HG03520 (cell line): ENCODE measurements around the gene AATF.
"Not testable (repeated sequence)": the region's sequence is repeated elsewhere in the genome, so short reads cannot be mapped to it uniquely, and the experiment has no call there.

ENCODE experiments used
- ATAC-seq: cut with Tn5 transposase; IDR thresholded peaks from one replicate; pipeline ENCODE4 v1.9.1; 2021; ENCODE audit warnings: mild to moderate bottlenecking, moderate library complexity; ENCODE audit not compliant: unreplicated experiment

Gene AATF

GRCh38 chr17:37067555-37068111 lies 118.9 kb downstream of the AATF start:
- no peak for ATAC-seq

- no peak for ATAC-seq
Observed at GRCh38 chr17:37068266-37068665, 119.5 kb downstream of the AATF start.

DNA sequence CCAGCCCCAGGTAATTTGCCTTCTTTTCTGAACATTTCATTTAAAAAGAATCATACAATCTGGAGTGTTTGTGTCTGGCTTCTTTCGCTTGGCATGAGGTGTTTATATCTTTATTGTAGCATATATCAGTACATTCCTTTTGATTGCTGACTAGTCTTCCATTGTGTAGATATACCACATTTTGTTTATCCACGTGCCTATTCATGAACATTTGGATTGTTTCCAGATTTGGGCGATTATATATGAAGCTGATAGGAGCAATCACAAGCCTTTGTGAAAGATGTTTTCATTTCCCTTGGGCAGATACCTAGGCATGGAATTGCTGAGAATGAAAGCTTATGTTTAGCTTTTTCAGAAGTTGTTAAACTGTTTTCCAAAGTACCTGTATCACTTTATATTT lies 120.3 kb downstream of the AATF start:
- ATAC-seq = no peak

- ATAC-seq = not testable (repeated sequence)
Observed at GRCh38 chr17:37073464-37073863, 124.7 kb downstream of the AATF start.

- ATAC-seq = no peak
Observed at GRCh38 chr17:37079065-37079708, 130.4 kb downstream of the AATF start.

GRCh38 chr17:37079735-37080134 lies 131.0 kb downstream of the AATF start:
- ATAC-seq = no peak

- no peak for ATAC-seq
Observed at GRCh38 chr17:37081287-37081686, 132.5 kb downstream of the AATF start.

DNA sequence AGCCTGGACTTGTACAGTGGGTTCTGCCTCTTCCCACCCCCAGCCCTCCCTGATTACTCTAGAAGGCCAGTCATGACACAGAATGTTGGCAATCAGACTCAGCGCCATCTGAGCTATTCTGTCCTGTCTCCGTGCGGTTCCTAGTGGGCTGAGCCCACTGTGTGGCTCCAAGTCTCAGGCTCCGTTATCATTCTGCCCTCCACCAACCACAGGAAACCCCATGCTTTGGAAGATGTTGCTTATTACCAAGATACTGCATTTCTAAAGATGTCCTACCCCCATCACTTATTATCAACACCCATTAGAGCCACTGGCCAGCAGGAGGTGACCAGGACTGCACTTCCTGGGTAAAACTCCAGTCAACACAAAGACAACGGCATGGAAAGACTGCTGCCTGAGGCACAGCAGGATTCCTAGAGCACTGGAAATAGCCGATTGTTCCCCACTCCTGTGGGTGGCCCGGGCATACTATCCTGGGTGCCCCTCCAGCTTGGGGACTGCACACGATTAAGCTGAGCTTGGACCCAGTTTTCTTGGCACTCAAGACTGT lies 133.6 kb downstream of the AATF start:
- ATAC-seq = no peak

- ATAC-seq = no peak
Observed at GRCh38 chr17:37082985-37083384, 134.2 kb downstream of the AATF start.

- ATAC-seq = no peak
Observed at GRCh38 chr17:37083456-37083855, 134.7 kb downstream of the AATF start.

- ATAC-seq = no peak
Observed at GRCh38 chr17:37084372-37084771, 135.6 kb downstream of the AATF start.

GRCh38 chr17:37086334-37086733 lies 137.6 kb downstream of the AATF start:
- no peak for ATAC-seq

- no peak for ATAC-seq
Observed at GRCh38 chr17:37086948-37087347, 138.2 kb downstream of the AATF start.

GRCh38 chr17:37087683-37088082 lies 138.9 kb downstream of the AATF start:
- ATAC-seq = no peak

DNA sequence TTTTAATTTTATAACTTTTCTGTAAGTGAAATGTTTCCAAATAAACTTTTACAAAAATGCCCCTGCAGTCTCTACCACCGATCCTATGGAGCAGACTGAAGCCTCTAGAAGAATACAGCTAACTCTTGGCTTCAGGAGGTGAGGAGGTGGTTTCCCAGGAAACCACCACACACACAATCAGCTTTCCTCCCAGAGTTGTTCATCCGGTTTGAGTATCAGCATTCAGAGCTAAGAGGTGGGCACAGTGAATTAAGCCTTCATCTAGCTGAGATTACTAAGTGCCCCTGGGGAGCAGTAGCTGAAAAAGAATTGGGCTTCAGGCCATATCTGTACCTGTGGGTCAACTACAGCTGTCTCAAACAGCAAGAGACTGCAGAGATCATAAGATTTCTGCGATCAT lies 139.7 kb downstream of the AATF start:
- no peak for ATAC-seq

GRCh38 chr17:37088913-37089312 lies 140.2 kb downstream of the AATF start:
- ATAC-seq = no peak

- no peak for ATAC-seq
Observed at GRCh38 chr17:37089956-37090355, 141.2 kb downstream of the AATF start.

- no peak for ATAC-seq
Observed at GRCh38 chr17:37090941-37091340, 142.2 kb downstream of the AATF start.

DNA sequence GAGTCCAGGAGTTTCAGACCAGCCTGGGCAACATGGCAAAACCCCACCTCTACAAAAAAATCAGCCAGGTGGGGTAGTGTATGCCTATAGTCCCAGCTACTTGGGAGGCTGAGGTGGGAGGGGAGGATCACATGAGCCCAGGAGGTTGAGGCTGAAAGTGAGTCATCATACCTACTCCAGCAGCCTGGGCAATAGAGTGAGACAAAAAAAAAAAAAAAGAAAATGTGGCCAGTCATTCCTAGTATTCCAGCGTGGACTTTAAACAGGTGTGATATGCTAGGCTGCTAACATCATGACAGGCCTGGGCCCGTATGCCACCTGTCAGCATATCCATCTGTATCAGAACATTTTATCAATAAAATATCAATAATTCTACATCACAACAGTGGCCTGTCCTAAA lies 143.3 kb downstream of the AATF start:
- ATAC-seq = no peak

DNA sequence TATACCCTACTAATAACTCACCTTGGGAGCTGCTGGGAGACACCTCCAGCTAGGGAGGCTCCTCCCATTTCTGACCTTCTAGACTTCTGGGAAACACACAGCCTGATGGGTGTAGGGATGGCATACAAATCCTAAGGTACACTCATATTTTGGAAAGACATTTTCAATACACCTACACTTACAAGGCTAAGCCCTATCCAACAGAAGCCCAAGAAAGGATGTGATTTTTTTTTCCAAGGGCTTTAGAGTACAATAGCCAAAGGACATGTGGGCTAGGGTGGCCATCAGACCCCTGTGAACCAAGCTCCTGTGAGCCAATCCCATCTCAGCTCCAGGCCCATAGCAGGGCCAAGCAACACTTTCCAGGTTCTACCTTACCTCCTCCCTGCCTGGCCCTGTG lies 143.9 kb downstream of the AATF start:
- ATAC-seq = no peak

DNA sequence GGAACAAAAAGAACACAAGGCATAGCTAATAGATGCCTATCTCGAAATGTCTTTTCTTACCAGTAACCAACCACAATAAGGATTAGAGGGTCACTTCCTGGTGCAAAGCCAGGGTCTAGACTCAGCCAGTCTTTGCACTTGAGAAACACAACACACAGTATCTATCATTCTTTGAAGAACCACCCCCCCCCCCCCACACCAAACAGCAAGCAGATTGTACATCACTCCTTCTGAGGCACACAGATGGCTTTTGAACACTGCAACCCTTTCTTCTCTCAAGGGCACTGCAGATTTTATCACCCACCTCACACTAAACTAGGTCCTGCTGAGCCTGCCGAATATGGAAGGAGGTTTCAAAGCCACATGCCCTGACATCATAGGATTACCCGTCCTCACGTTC lies 145.6 kb downstream of the AATF start:
- no peak for ATAC-seq

DNA sequence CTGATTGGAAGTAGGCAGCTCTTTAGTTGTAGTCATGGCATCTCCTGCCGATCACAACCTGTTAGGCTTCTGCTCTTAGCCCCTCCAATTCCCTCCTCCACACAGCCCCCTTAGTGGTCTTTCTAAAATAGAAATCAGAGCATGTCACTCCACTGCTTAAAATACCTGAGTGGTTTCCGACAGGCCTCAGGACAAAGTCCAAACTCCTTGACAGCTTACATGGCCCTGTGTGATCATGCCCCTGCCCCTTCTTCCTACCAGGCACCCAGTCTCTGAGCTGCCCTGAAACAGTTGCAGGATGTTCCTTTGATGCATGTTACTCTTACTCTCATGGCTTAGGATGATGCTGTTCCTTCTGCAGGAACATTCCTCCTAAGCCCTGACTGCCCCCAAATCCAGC lies 147.3 kb downstream of the AATF start:
- ATAC-seq = no peak

- ATAC-seq = no peak
Observed at GRCh38 chr17:37097154-37097553, 148.4 kb downstream of the AATF start.
